PC-3 (cell line): ENCODE measurements around the gene SOCS2. TPM values are rescaled to one million over a fixed set of nuclear protein-coding genes. Genes with fewer than 3 reads are reported as not detected.

ENCODE experiments used
- ATAC-seq: fragments of 200-7000 bp; cut with Tn5 transposase; 2 replicates; pipeline ENCODE4 v1.9.1; 2020; ENCODE audit warnings: mild to moderate bottlenecking, moderate library complexity
- BruUV-seq: library from RNA; stranded (reverse); fragments of 400-500 nt; replicated peaks from 2 replicates; lab custom pipeline; 2021; lab: Mats Ljungman, UMichigan
- CTCF ChIA-PET: fragments of 300-600 bp; sonication (Branson Sonifier 250); formaldehyde crosslinking; loops from one replicate; lab custom pipeline; 2022; ENCODE audit warnings: antibody characterized with exemption; lab: Charles Lee
- POLR2A ChIA-PET: fragments of 300-600 bp; sonication (Branson Sonifier 250); formaldehyde crosslinking; loops from one replicate; lab custom pipeline; 2022; ENCODE audit warnings: antibody characterized with exemption; ENCODE audit not compliant: unreplicated experiment; lab: Charles Lee
- DNase-seq: peaks from one replicate; pipeline ENCODE4 v3.0.0-alpha.2; 2015
- H2AFZ ChIP-seq: fragments of 300-600 bp; sonication (generic); 2 replicates; pipeline ENCODE4 v1.6.0; 2016; ENCODE audit warnings: antibody characterized with exemption, low read length
- H3F3A ChIP-seq: fragments of 300-600 bp; sonication (generic); one replicate; pipeline ENCODE4 v1.6.0; 2017; ENCODE audit warnings: antibody characterized with exemption, low read length, control low read depth, mild to moderate bottlenecking; ENCODE audit not compliant: unreplicated experiment
- H3K27ac ChIP-seq: fragments of 300-600 bp; sonication (generic); 2 replicates; pipeline ENCODE4 v1.5.1; 2016; ENCODE audit warnings: mild to moderate bottlenecking, low read length
- H3K27me3 ChIP-seq: fragments of 300-600 bp; sonication (generic); 2 replicates; pipeline ENCODE4 v1.6.1; 2016; ENCODE audit warnings: low read length, mixed read lengths
- H3K36me3 ChIP-seq: fragments of 300-600 bp; sonication (generic); 2 replicates; pipeline ENCODE4 v1.6.1; 2016; ENCODE audit warnings: low read depth, mixed run types, low read length, mixed read lengths
- H3K4me1 ChIP-seq: fragments of 300-600 bp; sonication (generic); 2 replicates; pipeline ENCODE4 v1.5.1; 2016; ENCODE audit warnings: low read length; ENCODE audit not compliant: insufficient read depth
- H3K4me2 ChIP-seq: fragments of 300-600 bp; sonication (generic); 2 replicates; pipeline ENCODE4 v1.6.0; 2016; ENCODE audit warnings: low read length
- H3K4me3 ChIP-seq: fragments of 300-600 bp; sonication (generic); 2 replicates; pipeline ENCODE4 v1.5.1; 2016; ENCODE audit warnings: mild to moderate bottlenecking, low read length, mixed read lengths
- H3K79me2 ChIP-seq: fragments of 300-600 bp; sonication (generic); 2 replicates; pipeline ENCODE4 v1.6.1; 2017; ENCODE audit warnings: low read length, mixed read lengths
- H3K9ac ChIP-seq: fragments of 300-600 bp; sonication (generic); 2 replicates; pipeline ENCODE4 v1.6.0; 2016; ENCODE audit warnings: mild to moderate bottlenecking, low read length
- H3K9me2 ChIP-seq: fragments of 300-600 bp; sonication (generic); replicated peaks from 2 replicates; pipeline ENCODE4 v1.6.1; 2016; ENCODE audit warnings: mixed run types, low read length, mixed read lengths
- H3K9me3 ChIP-seq: fragments of 300-600 bp; sonication (generic); 2 replicates; pipeline ENCODE4 v1.6.1; 2016; ENCODE audit warnings: low read length, mixed read lengths
- H4K20me1 ChIP-seq: fragments of 300-600 bp; sonication (generic); 2 replicates; pipeline ENCODE4 v1.6.1; 2016; ENCODE audit warnings: low read length, mixed read lengths
- CTCF ChIP-seq: fragments of 300-600 bp; sonication (generic); conservative IDR thresholded peaks from 2 replicates; pipeline ENCODE4 v1.5.1; 2017; ENCODE audit warnings: antibody characterized with exemption, low read depth, mild to moderate bottlenecking, low read length
- EZH2 ChIP-seq: fragments of 300-600 bp; sonication (generic); IDR thresholded peaks from one replicate; pipeline ENCODE4 v1.6.1; 2017; ENCODE audit warnings: antibody characterized with exemption, mild to moderate bottlenecking, low read length; ENCODE audit not compliant: unreplicated experiment
- EZH2phosphoT487 ChIP-seq: fragments of 300-600 bp; sonication (generic); IDR thresholded peaks from 2 replicates; pipeline ENCODE4 v1.6.1; 2018; ENCODE audit warnings: mild to moderate bottlenecking, antibody characterized with exemption, low read length, borderline replicate concordance
- intact Hi-C: fragments of 100-400 bp; cut with micrococcal nuclease; formaldehyde crosslinking; loops from 2 replicates; pipeline ENCODE4 v1.9.0; 2023
- total RNA-seq: library from RNA; depleted of rRNA; stranded (reverse); fragments of >200 nt; gene quantifications from 2 replicates; pipeline ENCODE4 v1.2.3, GENCODE V29; 2014

Gene SOCS2
- total RNA-seq, 1 experiment from 2014 or later = 28.9 TPM

GRCh38 chr12:93569656-93570551 is 2.6 kb upstream of the SOCS2 start:
- BruUV-seq = TSS peak; percentile 29
- peak overlapping the region; percentile 61 for H3K27ac ChIP-seq
- ChIA-PET POLR2A (interaction anchor here (0.6 to 1.0 kb wide), 5 partner anchors 147 to 1028 kb away, joined by 3 to 6 read pairs (median 3); no protein-coding TSS in a partner anchor), CTCF (interaction anchor here (0.6 to 2.1 kb wide), 8 partner anchors 18 to 531 kb away, joined by 3 to 29 read pairs (median 5); no protein-coding TSS in a partner anchor)
- ATAC-seq = peak; percentile 66
- no peaks in the 10 kb centered on the region for H3K9me2 ChIP-seq
- H3K36me3 ChIP-seq = no peaks in the 10 kb centered on the region; the same call in 1 of the 2 replicates
- peak overlapping the region; percentile 100 for H3K4me2 ChIP-seq
- intact Hi-C loops = loop anchor here (1.0 to 2.0 kb wide), 7 partner anchors 21 to 532 kb away; partner anchors contain the start of gene CRADD
- TF ChIP-seq CTCF (peak; percentile 69), EZH2 (no peak)
- peak overlapping the region; percentile 68 for H3K9ac ChIP-seq
- H3K4me3 ChIP-seq = peak overlapping the region; percentile 90
- DNase-seq = peak; percentile 76
- no peaks in the 10 kb centered on the region for H3K9me3 ChIP-seq
- peak overlapping the region; percentile 85 for H2AFZ ChIP-seq
- no peaks in the 10 kb centered on the region for H3F3A ChIP-seq
- no peaks in the 10 kb centered on the region for H4K20me1 ChIP-seq
- H3K4me1 ChIP-seq = peaks cover 16% of the 10 kb centered on the region
- peaks cover 31% of the 10 kb centered on the region for H3K79me2 ChIP-seq
- no peaks in the 10 kb centered on the region for H3K27me3 ChIP-seq

- peak; percentile 50; the same call in 1 of the 2 replicates for TF ChIP-seq EZH2phosphoT487
- TF ChIP-seq EZH2 = no peak
- Histone ChIP-seq H4K20me1 (0 out of 2 replicates have a peak, but pooled peaks cover 4% of the 10 kb centered on the region), H3K79me2 (peaks cover 39% of the 10 kb centered on the region), H3K36me3 (no peaks in the 10 kb centered on the region; the same call in 1 of the 2 replicates), H3K9me3 (no peaks in the 10 kb centered on the region), H3F3A (no peaks in the 10 kb centered on the region), H3K9ac (peak overlapping the region; percentile 68), H3K9me2 (no peaks in the 10 kb centered on the region), H2AFZ (peak overlapping the region; percentile 85), H3K4me2 (peak overlapping the region; percentile 100), H3K4me3 (peak overlapping the region; percentile 90), H3K27me3 (no peaks in the 10 kb centered on the region), H3K4me1 (peaks cover 12% of the 10 kb centered on the region; the same call in 1 of the 2 replicates), H3K27ac (peak overlapping the region; percentile 61)
- POLR2A ChIA-PET = interaction anchor here (0.6 to 1.0 kb wide), 3 partner anchors 420 to 1029 kb away, joined by 3 to 6 read pairs (median 3); no protein-coding TSS in a partner anchor
- ATAC-seq = peak; percentile 48
- CTCF ChIA-PET = no interaction called here
- no TSS peak for BruUV-seq
- DNase-seq = peak; percentile 93
- intact Hi-C loops = loop anchor here (1.0 to 2.0 kb wide), 4 partner anchors 21 to 172 kb away; partner anchors contain the start of gene CRADD
Observed at GRCh38 chr12:93570552-93571364, 1.7 kb upstream of the SOCS2 start.
